GM19467 (cell line): ENCODE data around the gene RASL10B.

Experiments used
- ATAC-seq: cut with Tn5 transposase; IDR thresholded peaks from one replicate; pipeline ENCODE4 v1.9.1; 2021; ENCODE audit warnings: mild to moderate bottlenecking, moderate library complexity; ENCODE audit not compliant: unreplicated experiment

Gene RASL10B

GRCh38 chr17:35791681-35792350 lies 60.4 kb downstream of the RASL10B start:
- ATAC-seq: no peak
